GM18868 (cell line): Measurements from ENCODE around the gene REPIN1.

Source experiments
- ATAC-seq: cut with Tn5 transposase; IDR thresholded peaks from one replicate; pipeline ENCODE4 v1.9.1; 2021; ENCODE audit warnings: mild to moderate bottlenecking, moderate library complexity; ENCODE audit not compliant: unreplicated experiment

REPIN1 gene

DNA sequence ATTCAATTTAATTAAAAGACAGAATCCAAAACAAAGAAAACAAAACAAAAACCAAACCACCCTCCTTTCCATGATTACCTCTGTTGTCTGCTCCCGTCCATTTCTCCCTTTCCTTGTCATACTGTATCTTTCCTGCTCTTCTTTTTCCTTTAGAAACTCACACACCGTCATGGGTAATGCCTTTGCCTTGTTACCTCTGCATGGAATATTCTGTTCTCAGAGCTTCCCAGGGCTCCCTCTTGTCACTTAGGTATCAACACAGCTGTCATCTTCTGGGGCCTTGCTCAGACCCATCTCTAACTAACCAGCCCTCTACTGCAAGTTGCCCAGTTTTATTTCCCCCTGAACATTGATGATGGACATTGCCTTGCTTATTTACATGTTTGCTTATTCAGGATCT is 51.6 kb downstream of the REPIN1 start:
- ATAC-seq, result no peak

DNA sequence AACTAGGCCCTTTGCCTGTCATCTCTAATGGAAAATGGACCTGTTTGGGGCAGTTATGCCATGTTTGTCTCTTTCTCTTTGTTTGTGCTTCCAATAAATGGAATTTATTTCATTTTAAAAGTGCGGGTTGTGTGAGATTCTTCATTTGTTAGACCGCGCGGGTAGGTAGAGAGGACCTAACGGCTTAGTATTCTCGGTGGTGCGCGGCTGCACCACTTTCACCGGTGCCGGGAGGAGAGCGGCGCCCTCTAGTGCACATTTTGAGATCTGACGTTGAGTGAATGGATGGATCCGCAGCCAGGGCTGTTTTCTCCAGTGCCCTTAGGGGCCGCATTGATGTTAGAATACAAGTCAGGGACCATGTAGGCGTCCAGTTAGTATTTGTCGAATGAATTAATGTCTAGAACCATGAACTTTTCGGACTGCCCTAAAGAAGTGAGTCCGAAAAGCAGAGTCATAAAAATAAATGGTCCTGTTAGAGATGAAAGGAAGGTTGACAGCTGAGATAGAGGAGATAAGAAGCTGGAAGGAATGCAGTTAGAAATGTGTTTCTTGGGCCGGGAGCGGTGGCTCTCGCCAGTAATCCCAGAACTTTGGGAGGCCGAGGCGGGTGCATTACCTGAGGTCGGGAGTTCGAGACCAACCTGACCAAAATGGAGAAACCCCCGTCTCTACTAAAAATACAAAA is 52.5 kb downstream of the REPIN1 start:
- ATAC-seq, result peak; percentile 97

DNA sequence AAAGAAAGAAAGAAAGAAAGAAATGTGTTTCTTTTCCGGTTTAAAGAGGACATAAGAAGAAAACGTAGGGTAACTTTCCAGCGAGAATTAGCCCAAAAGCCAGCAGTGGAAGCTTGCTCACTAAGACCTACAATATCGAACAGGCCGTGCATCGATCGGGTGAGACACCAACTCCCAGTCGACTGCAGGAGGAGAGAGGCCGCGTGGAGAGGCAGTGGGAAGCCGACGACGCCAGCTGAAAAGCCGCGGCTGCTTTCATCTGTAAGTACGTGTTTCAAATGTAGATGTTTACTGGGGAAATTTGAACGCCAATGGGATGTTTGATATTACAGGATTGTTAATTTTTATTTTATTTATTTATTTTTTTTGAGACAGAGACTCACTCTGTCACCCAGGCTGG is 53.2 kb downstream of the REPIN1 start:
- ATAC-seq, result no peak
